Neural progenitor cell (in vitro differentiated cells): Measurements from ENCODE around the gene STX17. TPM values are rescaled to one million over a fixed set of nuclear protein-coding genes. Genes with fewer than 3 reads are reported as not detected.
A peak's percentile ranks its signal among the peaks of the same experiment; 100 is the strongest.
"Not testable (repeated sequence)": the region's sequence is repeated elsewhere in the genome, so short reads cannot be mapped to it uniquely, and the experiment has no call there.

ENCODE experiments used
- DNase-seq: peaks from one replicate; pipeline ENCODE4 v3.0.0-alpha.2; 2016; ENCODE audit warnings: low spot score
- H2AFZ ChIP-seq: fragments of 200-600 bp; sonication (generic); replicated peaks from 2 replicates; pipeline ENCODE4 v1.6.1; 2016; ENCODE audit warnings: antibody characterized with exemption
- H3F3A ChIP-seq: fragments of 200-600 bp; sonication (generic); 2 replicates; pipeline ENCODE4 v1.6.1; 2016; ENCODE audit warnings: antibody characterized with exemption, low read depth
- H3K27ac ChIP-seq: fragments of 200-600 bp; sonication (generic); 2 replicates; pipeline ENCODE4 v1.5.1; 2016; ENCODE audit warnings: mild to moderate bottlenecking
- H3K27me3 ChIP-seq: fragments of 200-600 bp; sonication (generic); 2 replicates; pipeline ENCODE4 v1.6.1; 2016; ENCODE audit warnings: mild to moderate bottlenecking, moderate library complexity
- H3K36me3 ChIP-seq: fragments of 200-600 bp; sonication (generic); 2 replicates; pipeline ENCODE4 v1.5.1; 2016
- H3K4me1 ChIP-seq: fragments of 200-600 bp; sonication (generic); 2 replicates; pipeline ENCODE4 v1.6.1; 2016; ENCODE audit warnings: mixed run types
- H3K4me2 ChIP-seq: fragments of 200-600 bp; sonication (generic); 2 replicates; pipeline ENCODE4 v1.6.1; 2016
- H3K4me3 ChIP-seq: fragments of 200-600 bp; sonication (generic); 2 replicates; pipeline ENCODE4 v1.5.1; 2016
- H3K79me2 ChIP-seq: fragments of 200-600 bp; sonication (generic); 2 replicates; pipeline ENCODE4 v1.6.1; 2016; ENCODE audit warnings: low read depth
- H3K9ac ChIP-seq: fragments of 200-600 bp; sonication (generic); 2 replicates; pipeline ENCODE4 v1.6.1; 2016
- H3K9me3 ChIP-seq: fragments of 200-600 bp; sonication (generic); 2 replicates; pipeline ENCODE4 v1.5.1; 2016; ENCODE audit warnings: low read depth
- H4K20me1 ChIP-seq: fragments of 200-600 bp; sonication (generic); 2 replicates; pipeline ENCODE4 v1.6.1; 2016; ENCODE audit warnings: low read depth
- H3K27ac Mint-ChIP-seq: 3 replicates; pipeline ENCODE4 v1.8.0; 2021; ENCODE audit warnings: mixed read lengths
- H3K27me3 Mint-ChIP-seq: 2 replicates; pipeline ENCODE4 v1.8.0; 2022; ENCODE audit warnings: low read depth, mild to moderate bottlenecking, inconsistent platforms, moderate library complexity, mixed read lengths; ENCODE audit not compliant: insufficient read depth
- H3K36me3 Mint-ChIP-seq: 3 replicates; pipeline ENCODE4 v1.8.0; 2021; ENCODE audit warnings: mixed read lengths
- H3K4me1 Mint-ChIP-seq: 3 replicates; pipeline ENCODE4 v1.8.0; 2021; ENCODE audit warnings: mixed read lengths
- H3K4me3 Mint-ChIP-seq: 3 replicates; pipeline ENCODE4 v1.8.0; 2021; ENCODE audit warnings: mild to moderate bottlenecking, moderate library complexity, mixed read lengths
- H3K9me3 Mint-ChIP-seq: 3 replicates; pipeline ENCODE4 v1.8.0; 2020; ENCODE audit warnings: mixed read lengths
- EZH2 ChIP-seq: fragments of 200-600 bp; sonication (generic); IDR thresholded peaks from 2 replicates; pipeline ENCODE4 v1.6.1; 2017; ENCODE audit warnings: antibody characterized with exemption, mild to moderate bottlenecking, moderate library complexity
- EZH2phosphoT487 ChIP-seq: fragments of 200-600 bp; sonication (generic); IDR thresholded peaks from 2 replicates; pipeline ENCODE4 v1.6.1; 2017; ENCODE audit warnings: antibody characterized with exemption
- total RNA-seq: library from RNA; depleted of rRNA; stranded (reverse); fragments of >200 nt; gene quantifications from 2 replicates; pipeline ENCODE4 v1.2.3, GENCODE V29; 2015; ENCODE audit warnings: low replicate concordance
- TF ChIP-seq, protein P1 (sequence below): fragments of 200-600 bp; sonication (generic); IDR thresholded peaks from 2 replicates; pipeline ENCODE4 v1.5.1; 2017; ENCODE audit warnings: antibody characterized with exemption, mild to moderate bottlenecking

The STX17 gene
- total RNA-seq, 1 donor from 2014 or later: 34.4 TPM

DNA sequence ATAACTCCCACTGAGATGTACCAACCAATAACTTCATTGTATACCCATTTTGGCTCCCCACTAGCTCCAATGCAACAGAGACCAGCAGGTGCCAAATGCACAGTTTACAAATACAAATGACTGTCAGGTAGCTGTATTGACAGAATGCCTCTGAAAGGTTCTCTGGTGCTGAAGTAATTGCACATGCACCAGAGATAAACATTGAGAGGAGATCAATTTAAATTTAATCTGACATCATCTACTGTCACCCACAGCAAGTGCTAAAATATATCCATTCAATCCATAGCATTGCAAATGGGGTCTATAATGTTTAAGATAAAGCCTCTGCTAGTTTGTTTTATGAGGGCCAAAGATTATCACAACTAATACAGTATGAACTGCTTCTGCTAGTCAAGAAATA lies 80.2 kb downstream of the STX17 start:
- Histone ChIP-seq H3K9ac (no peak overlapping the region), H3K9me3 (no peaks in the 10 kb centered on the region), H3F3A (no peaks in the 10 kb centered on the region), H4K20me1 (no peaks in the 10 kb centered on the region), H3K4me3 (no peak overlapping the region), H3K4me1 (peaks cover 6% of the 10 kb centered on the region), H2AFZ (no peak overlapping the region), H3K79me2 (no peaks in the 10 kb centered on the region), H3K27me3 (no peaks in the 10 kb centered on the region), H3K27ac (no peak overlapping the region), H3K4me2 (no peak overlapping the region), H3K36me3 (peaks cover 3% of the 10 kb centered on the region)
- no peak for DNase-seq
- Mint-ChIP-seq H3K36me3 (peaks cover 33% of the 10 kb centered on the region), H3K4me1 (no peaks in the 10 kb centered on the region), H3K27ac (no peak overlapping the region), H3K27me3 (no peaks in the 10 kb centered on the region), H3K9me3 (peaks cover 28% of the 10 kb centered on the region), H3K4me3 (no peak overlapping the region)
- TF ChIP-seq EZH2phosphoT487 (no peak), EZH2 (no peak)
- TF ChIP-seq, protein P1, sequence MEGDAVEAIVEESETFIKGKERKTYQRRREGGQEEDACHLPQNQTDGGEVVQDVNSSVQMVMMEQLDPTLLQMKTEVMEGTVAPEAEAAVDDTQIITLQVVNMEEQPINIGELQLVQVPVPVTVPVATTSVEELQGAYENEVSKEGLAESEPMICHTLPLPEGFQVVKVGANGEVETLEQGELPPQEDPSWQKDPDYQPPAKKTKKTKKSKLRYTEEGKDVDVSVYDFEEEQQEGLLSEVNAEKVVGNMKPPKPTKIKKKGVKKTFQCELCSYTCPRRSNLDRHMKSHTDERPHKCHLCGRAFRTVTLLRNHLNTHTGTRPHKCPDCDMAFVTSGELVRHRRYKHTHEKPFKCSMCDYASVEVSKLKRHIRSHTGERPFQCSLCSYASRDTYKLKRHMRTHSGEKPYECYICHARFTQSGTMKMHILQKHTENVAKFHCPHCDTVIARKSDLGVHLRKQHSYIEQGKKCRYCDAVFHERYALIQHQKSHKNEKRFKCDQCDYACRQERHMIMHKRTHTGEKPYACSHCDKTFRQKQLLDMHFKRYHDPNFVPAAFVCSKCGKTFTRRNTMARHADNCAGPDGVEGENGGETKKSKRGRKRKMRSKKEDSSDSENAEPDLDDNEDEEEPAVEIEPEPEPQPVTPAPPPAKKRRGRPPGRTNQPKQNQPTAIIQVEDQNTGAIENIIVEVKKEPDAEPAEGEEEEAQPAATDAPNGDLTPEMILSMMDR: no peak

DNA sequence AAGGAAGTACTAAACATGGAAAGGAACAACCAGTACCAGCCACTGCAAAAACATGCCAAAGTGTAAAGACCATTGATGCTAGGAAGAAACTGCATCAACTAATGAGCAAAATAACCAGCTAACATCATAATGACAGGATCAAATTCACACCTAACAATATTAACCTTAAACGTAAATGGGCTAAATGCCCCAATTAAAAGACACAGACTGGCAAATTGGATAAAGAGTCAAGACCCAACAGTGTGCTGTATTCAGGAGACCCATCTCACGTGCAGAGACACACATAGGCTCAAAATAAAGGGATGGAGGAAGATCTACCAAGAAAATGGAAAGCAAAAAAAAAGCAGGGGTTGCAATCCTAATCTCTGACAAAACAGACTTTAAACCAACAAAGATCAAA lies 84.1 kb downstream of the STX17 start:
- H3K4me2 ChIP-seq, H4K20me1 ChIP-seq, H3K4me1 ChIP-seq, H3K79me2 ChIP-seq, H3K4me3 ChIP-seq, H3K27me3 Mint-ChIP-seq, DNase-seq, H3K27ac ChIP-seq, H3K4me1 Mint-ChIP-seq, H3K27ac Mint-ChIP-seq, H3K4me3 Mint-ChIP-seq, H3K27me3 ChIP-seq, H3K36me3 ChIP-seq, H3F3A ChIP-seq, H2AFZ ChIP-seq, H3K9ac ChIP-seq, H3K9me3 ChIP-seq: not testable (repeated sequence)
- H3K9me3 Mint-ChIP-seq: peaks cover 47% of the 10 kb centered on the region
- H3K36me3 Mint-ChIP-seq: peaks cover 34% of the 10 kb centered on the region

DNA sequence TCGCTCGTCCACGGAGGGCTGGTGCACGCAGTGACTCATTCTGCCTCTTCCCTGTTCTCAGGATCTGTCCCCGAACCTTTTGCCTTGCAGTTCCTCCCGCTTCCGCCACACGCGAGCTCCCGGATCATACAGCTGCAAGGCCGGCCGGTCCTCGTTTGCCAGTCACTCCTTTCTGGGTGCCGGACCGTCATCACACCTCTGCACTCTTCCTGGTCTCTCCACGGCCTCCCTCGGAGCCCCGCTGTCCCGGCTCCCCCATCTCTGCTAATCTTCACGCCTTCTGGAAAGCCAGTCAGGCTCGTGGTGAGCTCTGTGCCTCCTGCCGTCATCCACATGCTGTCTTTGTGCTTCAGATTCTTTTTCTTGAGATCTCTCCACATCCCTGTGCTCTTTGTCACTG lies 91.8 kb downstream of the STX17 start:
- H3F3A ChIP-seq: no peaks in the 10 kb centered on the region
- no peak overlapping the region for H3K4me2 ChIP-seq
- no peaks in the 10 kb centered on the region for H3K27me3 Mint-ChIP-seq
- H3K4me3 Mint-ChIP-seq: no peak overlapping the region
- H3K36me3 Mint-ChIP-seq: peaks cover 34% of the 10 kb centered on the region
- no peaks in the 10 kb centered on the region for H3K79me2 ChIP-seq
- no peak overlapping the region for H2AFZ ChIP-seq
- peak overlapping the region; percentile 16 for H3K27ac Mint-ChIP-seq
- H4K20me1 ChIP-seq: no peaks in the 10 kb centered on the region
- H3K27me3 ChIP-seq: no peaks in the 10 kb centered on the region
- no peaks in the 10 kb centered on the region for H3K9me3 ChIP-seq
- no peak overlapping the region for H3K9ac ChIP-seq
- peaks cover 5% of the 10 kb centered on the region for H3K4me1 ChIP-seq
- no peak for DNase-seq
- TF ChIP-seq, protein P1: no peak
- TF ChIP-seq EZH2phosphoT487 (no peak), EZH2 (no peak)
- no peaks in the 10 kb centered on the region for H3K4me1 Mint-ChIP-seq
- no peak overlapping the region for H3K4me3 ChIP-seq
- H3K9me3 Mint-ChIP-seq: peaks cover 15% of the 10 kb centered on the region
- H3K36me3 ChIP-seq: no peaks in the 10 kb centered on the region
- no peak overlapping the region for H3K27ac ChIP-seq

- Histone ChIP-seq H3K9ac (no peak overlapping the region), H3K9me3 (no peaks in the 10 kb centered on the region), H3F3A (no peaks in the 10 kb centered on the region), H3K27ac (no peak overlapping the region), H3K36me3 (no peaks in the 10 kb centered on the region), H2AFZ (no peak overlapping the region), H3K79me2 (no peaks in the 10 kb centered on the region), H4K20me1 (no peaks in the 10 kb centered on the region), H3K4me2 (no peak overlapping the region), H3K4me1 (peaks cover 5% of the 10 kb centered on the region), H3K27me3 (no peaks in the 10 kb centered on the region), H3K4me3 (no peak overlapping the region)
- H3K4me1 Mint-ChIP-seq: no peaks in the 10 kb centered on the region
- H3K27me3 Mint-ChIP-seq: no peaks in the 10 kb centered on the region
- TF ChIP-seq, protein P1: no peak
- TF ChIP-seq EZH2phosphoT487: no peak
- no peak for DNase-seq
- no peak overlapping the region for H3K27ac Mint-ChIP-seq
- H3K36me3 Mint-ChIP-seq: peaks cover 31% of the 10 kb centered on the region
- peaks cover 12% of the 10 kb centered on the region for H3K9me3 Mint-ChIP-seq
- no peak overlapping the region for H3K4me3 Mint-ChIP-seq
These were observed 92.4 kb downstream of the STX17 start for GRCh38 chr9:99998866-99999265.
